CD4-positive, CD25-positive, alpha-beta regulatory T cell (primary cell): ENCODE results near the gene ETV1. TPM values are rescaled to one million over a fixed set of nuclear protein-coding genes. Genes with fewer than 3 reads are reported as not detected.
A peak's percentile ranks its signal among the peaks of the same experiment; 100 is the strongest.

ENCODE experiments used
- ATAC-seq, 2 donors: fragments of 150-1000 bp; cut with Tn5 transposase; one replicate each; pipeline ENCODE4 v1.10.0; 2021; ENCODE audit warnings: low read depth in 2 of 2, moderate number of reproducible peaks in 2 of 2, moderate library complexity in 1 of 2
- DNase-seq, 3 donors: peaks; one replicate each; pipeline versions ENCODE4 v3.0.0 to v3.0.0-alpha.2; 2012 to 2022; ENCODE audit warnings: mixed read lengths in 1 of 3
- H3K27ac ChIP-seq: one replicate; pipeline ENCODE4 v1.7.0; 2013; ENCODE audit warnings: mild to moderate bottlenecking, low read length; ENCODE audit not compliant: insufficient read depth, poor library complexity, severe bottlenecking
- H3K27me3 ChIP-seq: one replicate; pipeline ENCODE4 v1.7.0; 2013; ENCODE audit warnings: low read length; ENCODE audit not compliant: control insufficient read depth, insufficient read depth
- H3K36me3 ChIP-seq: one replicate; pipeline ENCODE4 v1.7.0; 2013; ENCODE audit warnings: mild to moderate bottlenecking, low read length, moderate library complexity; ENCODE audit not compliant: control insufficient read depth, insufficient read depth
- H3K4me1 ChIP-seq: 2 replicates; pipeline ENCODE4 v1.7.0; 2013; ENCODE audit warnings: mild to moderate bottlenecking, low read length; ENCODE audit not compliant: insufficient read depth, control insufficient read depth, poor library complexity, severe bottlenecking
- H3K4me3 ChIP-seq: one replicate; pipeline ENCODE4 v1.7.0; 2013; ENCODE audit warnings: low read depth, mild to moderate bottlenecking, low read length, moderate library complexity
- H3K9me3 ChIP-seq, 2 experiments: 1 replicate in 1 of 2; 2 replicates in 1 of 2; pipeline ENCODE4 v1.7.0; 2013; ENCODE audit warnings: low read length in 2 of 2, mild to moderate bottlenecking in 1 of 2, moderate library complexity in 1 of 2; ENCODE audit not compliant: control insufficient read depth in 2 of 2
- H3K27ac Mint-ChIP-seq, 3 donors: one replicate each; pipeline ENCODE4 v1.8.0; 2020 to 2022; ENCODE audit warnings: mild to moderate bottlenecking in 3 of 3, mixed read lengths in 3 of 3, moderate library complexity in 2 of 3
- H3K27me3 Mint-ChIP-seq: one replicate; pipeline ENCODE4 v1.8.0; 2022; ENCODE audit warnings: mild to moderate bottlenecking, mixed read lengths
- H3K36me3 Mint-ChIP-seq: one replicate; pipeline ENCODE4 v1.8.0; 2020; ENCODE audit warnings: mixed read lengths
- H3K4me1 Mint-ChIP-seq, 4 donors: one replicate each; pipeline ENCODE4 v1.8.0; 2020 to 2022; ENCODE audit warnings: mixed read lengths in 4 of 4, mild to moderate bottlenecking in 1 of 4
- H3K4me3 Mint-ChIP-seq, 4 donors: one replicate each; pipeline ENCODE4 v1.8.0; 2020 to 2022; ENCODE audit warnings: mild to moderate bottlenecking in 4 of 4, mixed read lengths in 4 of 4, moderate library complexity in 3 of 4
- H3K9me3 Mint-ChIP-seq, 7 donors: one replicate each; pipeline ENCODE4 v1.8.0; 2020 to 2022; ENCODE audit warnings: mixed read lengths in 7 of 7, mild to moderate bottlenecking in 3 of 7, moderate library complexity in 2 of 7
- polyA plus RNA-seq, 4 donors: library from polyadenylated mRNA; unstranded; fragments of 300-500 nt; fragmentation: Illumina TruSeq; gene quantifications; one replicate each; pipeline ENCODE4 v1.2.3, GENCODE V29; 2021
- total RNA-seq: library from RNA; stranded (reverse); gene quantifications from one replicate; pipeline ENCODE4 v1.2.3, GENCODE V29; 2022

ETV1 gene
- total and polyA plus RNA-seq, 5 donors from 2014 or later: 0.07 to 1.2 (median 0.48) TPM; not detected in 1

DNA sequence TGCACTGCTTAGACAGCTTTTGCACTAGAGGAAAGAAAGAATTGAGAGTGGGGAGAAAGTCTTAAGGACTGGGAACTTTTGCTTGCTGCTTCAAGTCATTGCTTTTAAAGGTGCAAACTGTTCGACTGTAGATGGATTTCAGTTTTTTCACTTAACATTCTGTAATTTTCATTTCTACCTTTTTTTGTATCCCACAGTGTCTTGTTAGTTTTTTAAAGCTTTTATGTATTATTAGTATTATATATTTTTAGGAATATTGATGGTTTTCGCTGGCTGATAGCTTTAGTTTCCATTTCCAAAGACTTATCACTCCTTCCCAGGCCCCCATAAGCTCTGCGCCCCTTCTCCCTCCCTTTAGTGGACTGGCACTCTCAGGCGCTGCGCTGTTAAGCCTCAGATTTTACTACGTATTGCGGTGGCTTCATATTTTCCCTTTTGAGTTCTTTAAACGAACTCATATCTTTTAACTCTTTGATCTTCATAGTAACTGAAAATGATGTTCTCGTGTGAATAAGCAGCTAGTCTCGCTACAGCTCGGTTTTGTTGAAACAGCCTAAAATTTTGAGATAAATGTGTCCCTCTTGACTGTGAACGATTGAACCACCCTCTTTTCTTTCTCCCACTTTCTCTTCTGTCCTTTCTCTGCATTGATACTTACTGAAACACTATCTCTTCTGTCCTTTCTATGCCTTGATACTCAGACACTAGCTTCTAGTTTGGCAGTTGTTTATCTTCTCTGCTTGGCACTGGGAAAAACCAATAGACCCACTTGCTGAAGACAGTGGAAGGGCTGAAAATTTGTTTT is 2.5 kb upstream of the ETV1 start:
- peaks cover 0 to 4% (median 0%) of the 10 kb centered on the region in 7 donors for H3K9me3 Mint-ChIP-seq
- H3K27ac Mint-ChIP-seq: no peak overlapping the region
- no peak overlapping the region for H3K4me3 Mint-ChIP-seq
- Histone ChIP-seq H3K9me3 (no peaks in the 10 kb centered on the region), H3K4me3 (peak overlapping the region; percentile 64), H3K27ac (no peak overlapping the region), H3K36me3 (no peaks in the 10 kb centered on the region), H3K4me1 (peaks cover 19% of the 10 kb centered on the region), H3K27me3 (peaks cover 6% of the 10 kb centered on the region)
- no peaks in the 10 kb centered on the region for H3K4me1 Mint-ChIP-seq
- ATAC-seq: no peak
- no peak for DNase-seq
- H3K27me3 Mint-ChIP-seq: no peaks in the 10 kb centered on the region
- H3K36me3 Mint-ChIP-seq: no peaks in the 10 kb centered on the region

DNA sequence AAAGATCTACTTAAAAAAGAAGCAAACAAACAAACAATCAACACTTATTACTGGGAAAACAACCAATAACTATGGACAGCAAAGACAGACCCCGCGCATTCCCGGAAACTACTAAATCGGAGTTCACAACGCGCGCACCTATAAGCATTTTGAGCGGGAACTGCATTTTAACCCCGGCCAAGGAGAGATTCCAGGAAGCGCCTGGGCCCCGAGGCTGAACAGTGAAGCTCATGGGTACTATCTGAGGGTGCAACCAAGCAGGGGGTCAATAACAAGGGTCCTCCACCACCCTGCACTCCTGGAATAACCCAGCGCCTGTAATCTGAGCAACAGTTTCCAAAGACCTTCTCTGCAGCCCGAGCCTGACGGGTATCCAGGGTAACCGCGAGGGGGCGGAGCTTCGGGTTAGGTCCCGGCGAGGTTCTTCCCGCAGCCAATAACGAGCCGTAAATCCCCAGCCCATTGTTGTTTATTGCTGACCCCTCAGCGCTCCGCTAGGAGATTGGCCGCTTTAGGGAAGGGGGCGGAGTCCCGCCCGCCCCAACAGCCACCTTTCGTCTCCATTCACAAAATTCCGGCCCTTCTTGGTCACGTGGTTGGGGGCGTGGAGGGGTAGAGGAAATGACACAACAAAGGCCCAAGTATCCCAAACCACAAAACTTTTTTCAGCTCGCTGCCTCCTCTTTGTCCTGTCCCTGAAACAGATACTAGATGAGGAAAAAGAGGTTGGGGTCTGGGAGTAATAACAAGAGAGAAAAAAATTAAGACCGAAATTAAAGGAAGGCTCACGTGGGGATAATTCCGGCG is 1.7 kb upstream of the ETV1 start:
- H3K4me3 ChIP-seq: peak overlapping the region; percentile 64
- Mint-ChIP-seq H3K9me3 (peaks cover 0 to 3% (median 0%) of the 10 kb centered on the region in 7 donors), H3K4me1 (no peaks in the 10 kb centered on the region)

DNA sequence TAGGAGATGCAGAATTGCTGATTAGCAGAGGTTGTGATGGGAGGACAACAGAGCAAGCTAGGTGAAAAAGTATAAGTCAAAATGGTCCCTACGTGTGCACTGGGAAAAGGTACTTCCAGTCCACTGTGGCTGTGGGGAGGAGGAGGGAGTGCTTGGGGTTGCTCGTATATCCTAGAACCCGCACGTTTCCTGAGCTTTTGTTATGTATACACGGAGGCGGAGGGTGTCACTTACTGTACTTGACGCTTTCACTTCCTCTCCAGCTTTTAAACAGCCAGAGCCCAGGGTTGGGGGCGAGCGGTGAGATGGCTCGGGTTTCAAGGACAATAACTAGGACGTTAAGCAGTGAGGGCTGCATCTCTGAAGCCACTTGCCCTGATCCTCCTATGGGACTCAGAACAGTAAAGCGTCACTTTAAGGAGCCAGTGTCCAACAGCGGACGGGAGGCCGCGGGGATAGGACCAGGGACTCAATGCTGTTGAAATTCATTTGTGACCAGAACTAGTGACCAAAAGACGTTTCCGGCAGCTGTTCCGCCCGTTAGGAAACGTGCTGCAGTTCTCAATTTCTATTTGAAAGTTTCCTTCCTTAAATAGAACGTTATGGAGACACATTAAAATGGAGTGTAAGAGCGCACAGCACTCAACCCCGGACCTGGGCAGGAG is 985 bp upstream of the ETV1 start:
- peaks cover 6% of the 10 kb centered on the region for H3K27me3 ChIP-seq
- peak in 1 of 2 donors; percentile 24 for ATAC-seq
- H3K27me3 Mint-ChIP-seq: peaks cover 9% of the 10 kb centered on the region
- H3K27ac ChIP-seq: no peak overlapping the region
- peak overlapping the region; percentile 64 for H3K4me3 ChIP-seq
- peaks cover 0 to 3% (median 0%) of the 10 kb centered on the region in 7 donors for H3K9me3 Mint-ChIP-seq
- H3K4me1 ChIP-seq: peaks cover 19% of the 10 kb centered on the region
- peak in 1 of 3 donors; percentile 6 for DNase-seq
- H3K4me3 Mint-ChIP-seq: no peak overlapping the region
- no peaks in the 10 kb centered on the region for H3K36me3 Mint-ChIP-seq
- no peak overlapping the region for H3K27ac Mint-ChIP-seq
- no peaks in the 10 kb centered on the region for H3K9me3 ChIP-seq
- no peaks in the 10 kb centered on the region for H3K4me1 Mint-ChIP-seq
- no peaks in the 10 kb centered on the region for H3K36me3 ChIP-seq

More for the DNA sequence above, 1.7 kb upstream of the ETV1 start:
- Histone ChIP-seq H3K27me3 (peaks cover 6% of the 10 kb centered on the region), H3K4me1 (peaks cover 19% of the 10 kb centered on the region), H3K27ac (no peak overlapping the region), H3K36me3 (no peaks in the 10 kb centered on the region), H3K9me3 (no peaks in the 10 kb centered on the region)
- Mint-ChIP-seq H3K4me3 (no peak overlapping the region), H3K36me3 (no peaks in the 10 kb centered on the region), H3K27ac (no peak overlapping the region), H3K27me3 (peaks cover 6% of the 10 kb centered on the region)
- ATAC-seq: no peak
- DNase-seq: peak in 2 of 3 donors; percentile 22 to 25

DNA sequence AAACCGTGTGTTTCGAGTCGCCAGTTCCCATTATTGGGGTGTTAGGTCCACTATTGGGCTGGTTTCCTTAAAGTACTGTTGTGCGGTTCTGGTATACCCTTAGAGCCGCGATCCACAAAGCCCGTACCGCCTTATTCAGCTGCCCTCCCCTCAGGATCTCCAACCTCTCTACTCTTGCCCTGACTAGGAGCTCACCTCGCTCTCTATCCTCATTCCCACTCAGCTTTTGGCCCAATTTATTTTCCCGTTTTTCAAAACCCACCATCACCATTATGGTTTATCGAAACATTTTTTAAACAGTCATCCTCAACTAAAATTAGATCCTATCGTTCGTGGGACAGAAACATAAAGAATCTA is 461 bp upstream of the ETV1 start:
- no peaks in the 10 kb centered on the region for H3K36me3 Mint-ChIP-seq
- peaks cover 9% of the 10 kb centered on the region for H3K27me3 Mint-ChIP-seq
- ATAC-seq (no peak), DNase-seq (no peak)
- H3K36me3 ChIP-seq: no peaks in the 10 kb centered on the region
- no peaks in the 10 kb centered on the region for H3K9me3 ChIP-seq
- no peak overlapping the region for H3K27ac ChIP-seq
- peaks cover 0 to 3% (median 0%) of the 10 kb centered on the region in 7 donors for H3K9me3 Mint-ChIP-seq
- no peaks in the 10 kb centered on the region for H3K4me1 Mint-ChIP-seq
- H3K4me1 ChIP-seq: peaks cover 19% of the 10 kb centered on the region
- H3K27ac Mint-ChIP-seq: no peak overlapping the region
- H3K4me3 Mint-ChIP-seq: no peak overlapping the region
- H3K4me3 ChIP-seq: peak overlapping the region; percentile 64
- peaks cover 6% of the 10 kb centered on the region for H3K27me3 ChIP-seq

DNA sequence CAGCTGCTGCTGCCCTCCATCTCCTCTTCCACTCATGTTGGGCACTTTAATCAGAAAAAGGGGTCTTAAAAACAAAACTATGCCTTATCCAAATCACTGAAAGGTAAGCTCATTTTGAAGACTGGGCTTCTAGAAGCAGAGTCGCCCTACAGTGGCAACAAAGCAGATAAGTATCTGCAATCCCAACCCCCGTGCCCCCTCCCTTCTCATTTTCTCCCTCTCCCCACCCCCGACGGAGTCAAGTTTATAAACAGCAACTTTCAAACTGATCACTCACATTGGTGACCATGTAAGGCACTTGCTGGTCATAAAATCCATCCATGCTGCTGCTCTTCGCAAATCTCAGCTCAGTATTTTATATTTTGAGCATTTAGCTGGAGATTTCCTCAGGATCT is 738 bp downstream of the ETV1 start:
- Histone ChIP-seq H3K27ac (no peak overlapping the region), H3K4me1 (peaks cover 19% of the 10 kb centered on the region), H3K9me3 (no peaks in the 10 kb centered on the region), H3K27me3 (peaks cover 6% of the 10 kb centered on the region), H3K36me3 (no peaks in the 10 kb centered on the region), H3K4me3 (peak overlapping the region; percentile 64)
- peaks cover 0 to 3% (median 0%) of the 10 kb centered on the region in 7 donors for H3K9me3 Mint-ChIP-seq
- no peak for DNase-seq
- H3K27ac Mint-ChIP-seq: no peak overlapping the region
- no peaks in the 10 kb centered on the region for H3K4me1 Mint-ChIP-seq
- no peak for ATAC-seq
- no peak overlapping the region for H3K4me3 Mint-ChIP-seq
- peaks cover 14% of the 10 kb centered on the region for H3K27me3 Mint-ChIP-seq
- no peaks in the 10 kb centered on the region for H3K36me3 Mint-ChIP-seq

DNA sequence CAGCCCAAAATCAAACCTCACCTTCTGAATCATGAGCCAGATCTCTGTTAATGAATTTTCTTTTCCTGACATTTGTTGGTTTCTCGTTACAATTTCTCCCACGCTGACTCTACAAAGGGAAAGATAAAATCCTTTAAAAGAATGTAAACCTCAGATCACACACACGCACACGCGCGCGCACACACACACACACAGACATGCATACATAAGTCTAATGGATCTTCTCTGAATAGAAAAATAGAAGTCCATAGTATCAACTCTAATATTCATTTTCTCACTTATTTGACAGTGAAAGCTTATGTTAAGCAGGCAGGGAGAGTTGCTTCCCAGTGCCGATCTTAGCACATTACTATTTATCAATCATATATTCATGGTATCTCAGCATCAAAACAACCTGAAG is 1.4 kb downstream of the ETV1 start:
- H3K27ac ChIP-seq: no peak overlapping the region
- Mint-ChIP-seq H3K4me1 (no peaks in the 10 kb centered on the region), H3K27me3 (peaks cover 14% of the 10 kb centered on the region), H3K4me3 (no peak overlapping the region), H3K36me3 (no peaks in the 10 kb centered on the region), H3K27ac (no peak overlapping the region), H3K9me3 (no peaks in the 10 kb centered on the region)
- ATAC-seq: no peak
- no peak overlapping the region for H3K4me3 ChIP-seq
- peaks cover 6% of the 10 kb centered on the region for H3K27me3 ChIP-seq
- no peak for DNase-seq
- no peaks in the 10 kb centered on the region for H3K36me3 ChIP-seq
- no peaks in the 10 kb centered on the region for H3K9me3 ChIP-seq
- peaks cover 19% of the 10 kb centered on the region for H3K4me1 ChIP-seq

DNA sequence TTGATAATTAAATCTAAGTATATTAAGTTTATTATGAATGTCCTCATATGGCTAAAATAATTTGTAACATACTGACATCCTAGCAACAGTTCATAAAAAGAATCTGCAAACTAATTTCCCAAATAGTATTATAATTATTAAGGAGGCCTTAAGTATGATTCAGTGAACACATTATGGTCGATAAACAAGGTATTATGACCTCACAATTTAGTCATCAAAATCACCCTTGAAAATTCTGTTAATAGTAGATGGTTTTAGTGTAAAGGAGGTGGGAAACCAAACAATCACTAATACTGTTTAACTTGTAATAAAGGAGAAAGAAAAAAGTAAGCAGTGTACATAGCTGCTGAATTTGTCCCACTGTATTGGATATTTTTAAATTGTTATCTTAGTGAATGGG is 2.1 kb downstream of the ETV1 start:
- no peaks in the 10 kb centered on the region for H3K36me3 Mint-ChIP-seq
- ATAC-seq (no peak), DNase-seq (no peak)
- Histone ChIP-seq H3K27ac (no peak overlapping the region), H3K36me3 (no peaks in the 10 kb centered on the region), H3K4me3 (no peak overlapping the region), H3K27me3 (peaks cover 6% of the 10 kb centered on the region), H3K4me1 (peaks cover 19% of the 10 kb centered on the region), H3K9me3 (no peaks in the 10 kb centered on the region)
- H3K4me3 Mint-ChIP-seq: no peak overlapping the region
- no peaks in the 10 kb centered on the region for H3K9me3 Mint-ChIP-seq
- no peak overlapping the region for H3K27ac Mint-ChIP-seq
- H3K4me1 Mint-ChIP-seq: no peaks in the 10 kb centered on the region
- peaks cover 14% of the 10 kb centered on the region for H3K27me3 Mint-ChIP-seq
